KMS-11 (cell line): ENCODE results near the gene CTSH.
"Not testable (repeated sequence)": the region's sequence is repeated elsewhere in the genome, so short reads cannot be mapped to it uniquely, and the experiment has no call there.

ENCODE experiments used
- H2AFZ ChIP-seq: fragments of 200-600 bp; sonication (generic); 2 replicates; pipeline ENCODE4 v1.6.1; 2016; ENCODE audit warnings: antibody characterized with exemption, mixed run types, low read depth
- H3K27ac ChIP-seq: fragments of 200-600 bp; sonication (generic); 2 replicates; pipeline ENCODE4 v1.6.1; 2016; ENCODE audit warnings: mild to moderate bottlenecking, mixed run types
- H3K27me3 ChIP-seq: fragments of 200-600 bp; sonication (generic); 2 replicates; pipeline ENCODE4 v1.6.1; 2017; ENCODE audit warnings: mild to moderate bottlenecking, low read depth, mixed run types, moderate library complexity; ENCODE audit not compliant: insufficient read depth
- H3K36me3 ChIP-seq: fragments of 200-600 bp; sonication (generic); 2 replicates; pipeline ENCODE4 v1.6.1; 2017; ENCODE audit warnings: mild to moderate bottlenecking, mixed run types; ENCODE audit not compliant: insufficient read depth
- H3K4me1 ChIP-seq: fragments of 200-600 bp; sonication (generic); 2 replicates; pipeline ENCODE4 v1.6.1; 2016; ENCODE audit warnings: mild to moderate bottlenecking, low read depth, mixed run types; ENCODE audit not compliant: poor library complexity, severe bottlenecking
- H3K4me2 ChIP-seq: fragments of 200-600 bp; sonication (generic); 2 replicates; pipeline ENCODE4 v1.7.0; 2016; ENCODE audit warnings: mild to moderate bottlenecking, mixed run types
- H3K4me3 ChIP-seq: fragments of 200-600 bp; sonication (generic); IDR thresholded peaks from 2 replicates; pipeline ENCODE4 v1.6.1; 2017; ENCODE audit warnings: low read depth, low read length, mixed read lengths; ENCODE audit not compliant: insufficient read depth
- H3K79me2 ChIP-seq: fragments of 200-600 bp; sonication (generic); 2 replicates; pipeline ENCODE4 v1.6.1; 2016; ENCODE audit warnings: low read depth, mixed run types; ENCODE audit not compliant: insufficient read depth
- H3K9ac ChIP-seq: fragments of 200-600 bp; sonication (generic); 2 replicates; pipeline ENCODE4 v1.6.1; 2016; ENCODE audit warnings: mild to moderate bottlenecking, mixed run types
- H4K20me1 ChIP-seq: fragments of 200-600 bp; sonication (generic); 2 replicates; pipeline ENCODE4 v1.6.1; 2016; ENCODE audit warnings: mild to moderate bottlenecking, mixed run types; ENCODE audit not compliant: insufficient read depth
- CTCF ChIP-seq: fragments of 200-600 bp; sonication (generic); conservative IDR thresholded peaks from 2 replicates; pipeline ENCODE4 v1.6.1; 2017; ENCODE audit warnings: low read depth, mild to moderate bottlenecking, antibody characterized with exemption, low read length, moderate library complexity, mixed read lengths

CTSH gene

GRCh38 chr15:78906316-78906620, 38.6 kb downstream of the CTSH start:
- Histone ChIP-seq H3K36me3 (peaks cover 2% of the 10 kb centered on the region; the same call in 1 of the 2 replicates), H3K4me3 (no peak overlapping the region), H3K27ac (no peak overlapping the region), H3K4me1 (no peaks in the 10 kb centered on the region), H2AFZ (no peak overlapping the region), H4K20me1 (no peaks in the 10 kb centered on the region), H3K79me2 (no peaks in the 10 kb centered on the region), H3K27me3 (no peaks in the 10 kb centered on the region), H3K9ac (no peak overlapping the region), H3K4me2 (no peak overlapping the region)
- no peak for TF ChIP-seq CTCF

GRCh38 chr15:78904599-78905358, 40.1 kb downstream of the CTSH start:
- H4K20me1 ChIP-seq: no peaks in the 10 kb centered on the region
- H2AFZ ChIP-seq: no peak overlapping the region
- TF ChIP-seq CTCF: no peak
- H3K4me2 ChIP-seq: no peak overlapping the region
- no peaks in the 10 kb centered on the region for H3K79me2 ChIP-seq
- H3K4me3 ChIP-seq: no peak overlapping the region
- peaks cover 2% of the 10 kb centered on the region; the same call in 1 of the 2 replicates for H3K36me3 ChIP-seq
- no peak overlapping the region for H3K9ac ChIP-seq
- no peaks in the 10 kb centered on the region for H3K27me3 ChIP-seq
- no peak overlapping the region for H3K27ac ChIP-seq
- no peaks in the 10 kb centered on the region for H3K4me1 ChIP-seq

- not testable (repeated sequence) for H2AFZ ChIP-seq, H3K27ac ChIP-seq, H3K9ac ChIP-seq, H3K36me3 ChIP-seq, H3K4me1 ChIP-seq, H3K27me3 ChIP-seq, H3K4me3 ChIP-seq, H3K79me2 ChIP-seq, H4K20me1 ChIP-seq, H3K4me2 ChIP-seq
Measured at GRCh38 chr15:78902281-78903032, 42.4 kb downstream of the CTSH start.

GRCh38 chr15:78900819-78901533, 43.9 kb downstream of the CTSH start:
- H3K79me2 ChIP-seq, H3K27me3 ChIP-seq, H2AFZ ChIP-seq, H3K27ac ChIP-seq, H3K4me1 ChIP-seq, H4K20me1 ChIP-seq, H3K4me3 ChIP-seq, H3K36me3 ChIP-seq, H3K9ac ChIP-seq, H3K4me2 ChIP-seq: not testable (repeated sequence)

GRCh38 chr15:78898540-78898939, 46.3 kb downstream of the CTSH start:
- Histone ChIP-seq H3K79me2 (0 out of 2 replicates have a peak, but pooled peaks cover 10% of the 10 kb centered on the region), H3K27me3 (no peaks in the 10 kb centered on the region), H2AFZ (no peak overlapping the region), H3K36me3 (peaks cover 14% of the 10 kb centered on the region; the same call in 1 of the 2 replicates), H3K4me3 (no peak overlapping the region), H3K9ac (no peak overlapping the region), H3K4me1 (no peaks in the 10 kb centered on the region), H3K4me2 (no peak overlapping the region), H3K27ac (no peak overlapping the region), H4K20me1 (0 out of 2 replicates have a peak, but pooled peaks cover 5% of the 10 kb centered on the region)
- no peak for TF ChIP-seq CTCF
